GM23338 (cell line): ENCODE measurements around the gene LHX5.

Experiments
- EZH2 ChIP-seq: fragments of 200-600 bp; sonication (generic); IDR thresholded peaks from one replicate; pipeline ENCODE4 v1.8.0; 2017; ENCODE audit warnings: antibody characterized with exemption, mild to moderate bottlenecking, low read depth; ENCODE audit not compliant: unreplicated experiment
- EZH2phosphoT487 ChIP-seq: fragments of 200-600 bp; sonication (generic); IDR thresholded peaks from one replicate; pipeline ENCODE4 v1.8.1; 2018; ENCODE audit warnings: antibody characterized with exemption; ENCODE audit not compliant: unreplicated experiment
- STAT1 ChIP-seq: IDR thresholded peaks from one replicate; pipeline ENCODE4 v1.6.1; 2016; ENCODE audit warnings: antibody characterized with exemption; ENCODE audit not compliant: unreplicated experiment
- TF ChIP-seq, protein P1 (sequence below), 2 experiments: fragments of 200-600 bp in 1 of 2; sonication (generic) in 1 of 2; conservative IDR thresholded peaks; 2 replicates each; pipeline versions ENCODE4 v1.5.1 to v1.6.1; 2016 to 2017; ENCODE audit warnings: antibody characterized with exemption in 2 of 2, low read depth in 2 of 2, mild to moderate bottlenecking in 2 of 2, moderate library complexity in 1 of 2

DNA sequence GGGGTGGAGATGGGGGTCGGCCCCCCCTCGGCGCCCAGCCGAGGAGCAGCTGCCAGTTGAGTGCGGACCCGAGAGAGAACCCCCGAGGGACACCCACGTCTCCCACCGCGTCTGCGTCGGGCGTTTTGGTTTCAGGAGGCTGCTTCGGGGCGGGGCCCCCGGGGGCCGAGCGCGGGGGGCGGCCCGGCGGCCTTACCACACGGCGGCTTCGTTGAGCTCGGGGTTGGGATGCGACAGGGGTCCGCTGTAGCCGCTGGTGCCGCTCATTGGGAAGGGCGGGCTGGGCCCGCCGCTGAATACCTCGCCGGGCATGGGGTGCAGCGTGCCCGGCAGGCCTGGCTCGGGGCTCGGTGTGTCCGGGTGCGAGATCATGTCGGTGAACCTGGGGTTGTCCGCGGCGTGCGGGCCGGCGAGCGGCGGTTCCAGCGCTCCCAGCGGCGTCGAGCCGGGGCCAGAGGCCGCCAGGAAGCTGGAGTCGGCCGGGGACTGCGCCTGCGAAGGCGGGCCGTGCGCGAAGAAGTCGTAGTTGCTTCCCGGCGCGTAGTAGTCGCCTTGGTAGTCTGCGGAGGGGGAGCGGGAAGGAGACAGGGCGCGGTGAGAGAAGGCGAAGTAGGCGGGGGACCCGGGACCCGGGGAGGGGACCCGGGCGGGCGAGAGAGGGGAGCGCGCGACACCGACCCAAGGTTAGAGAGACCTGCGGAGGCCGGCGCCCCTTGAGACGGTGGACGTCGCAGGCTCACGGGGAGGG, 8.5 kb downstream of the LHX5 start:
- TF ChIP-seq EZH2phosphoT487 = peak; percentile 85
- TF ChIP-seq STAT1 = no peak
- TF ChIP-seq, protein P1, sequence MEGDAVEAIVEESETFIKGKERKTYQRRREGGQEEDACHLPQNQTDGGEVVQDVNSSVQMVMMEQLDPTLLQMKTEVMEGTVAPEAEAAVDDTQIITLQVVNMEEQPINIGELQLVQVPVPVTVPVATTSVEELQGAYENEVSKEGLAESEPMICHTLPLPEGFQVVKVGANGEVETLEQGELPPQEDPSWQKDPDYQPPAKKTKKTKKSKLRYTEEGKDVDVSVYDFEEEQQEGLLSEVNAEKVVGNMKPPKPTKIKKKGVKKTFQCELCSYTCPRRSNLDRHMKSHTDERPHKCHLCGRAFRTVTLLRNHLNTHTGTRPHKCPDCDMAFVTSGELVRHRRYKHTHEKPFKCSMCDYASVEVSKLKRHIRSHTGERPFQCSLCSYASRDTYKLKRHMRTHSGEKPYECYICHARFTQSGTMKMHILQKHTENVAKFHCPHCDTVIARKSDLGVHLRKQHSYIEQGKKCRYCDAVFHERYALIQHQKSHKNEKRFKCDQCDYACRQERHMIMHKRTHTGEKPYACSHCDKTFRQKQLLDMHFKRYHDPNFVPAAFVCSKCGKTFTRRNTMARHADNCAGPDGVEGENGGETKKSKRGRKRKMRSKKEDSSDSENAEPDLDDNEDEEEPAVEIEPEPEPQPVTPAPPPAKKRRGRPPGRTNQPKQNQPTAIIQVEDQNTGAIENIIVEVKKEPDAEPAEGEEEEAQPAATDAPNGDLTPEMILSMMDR (conservative IDR thresholded peaks at IDR 0.05; ENCODE audit: low read depth in 2 of 2) = no peak
- peak; percentile 81 for TF ChIP-seq EZH2
